Measurements from ENCODE around the gene AFF3.
"Not testable (repeated sequence)": the region's sequence is repeated elsewhere in the genome, so short reads cannot be mapped to it uniquely, and the experiment has no call there.

Gene AFF3

DNA sequence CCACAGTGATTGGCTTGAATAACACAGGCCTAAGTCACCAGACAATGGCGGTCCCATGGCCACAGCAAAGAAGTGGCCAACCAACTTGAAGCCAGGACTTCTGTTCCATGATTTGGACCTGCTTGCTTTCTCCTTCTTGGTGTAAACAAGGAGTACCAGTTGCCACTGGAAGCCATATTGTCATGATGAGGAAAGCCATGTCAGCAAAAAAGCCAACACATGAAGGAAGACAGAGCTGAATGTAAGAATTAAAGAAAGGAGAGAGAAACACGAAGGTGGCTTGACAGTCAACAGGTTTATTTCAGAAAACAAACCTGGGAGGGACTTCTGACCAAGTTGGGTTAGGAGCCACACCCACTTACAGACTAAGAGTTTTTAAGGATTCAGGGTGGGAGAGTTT, 620.2 kb downstream of the AFF3 start:
- DNase-seq (ENCODE audit: low read depth) = no peak

DNA sequence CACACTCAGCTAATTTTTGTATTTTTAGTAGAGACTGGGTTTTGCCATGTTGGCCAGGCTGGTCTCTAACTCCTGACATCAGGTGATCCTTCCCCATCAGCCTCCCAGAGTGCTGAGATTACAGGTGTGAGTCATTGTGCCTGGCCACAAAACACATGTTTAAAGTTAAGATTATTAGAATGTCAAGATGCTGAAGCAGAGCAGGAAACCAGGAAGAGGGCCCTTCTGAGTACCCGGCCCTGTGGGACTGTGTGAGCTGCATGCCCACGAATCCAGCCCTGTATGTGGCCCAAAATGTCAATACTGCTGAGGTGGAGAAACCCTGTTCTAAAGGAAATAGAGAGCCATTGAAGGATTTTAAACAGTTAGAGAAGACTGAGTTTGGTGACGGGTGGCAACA, 621.6 kb downstream of the AFF3 start:
- no peak for DNase-seq (ENCODE audit: low read depth)

DNA sequence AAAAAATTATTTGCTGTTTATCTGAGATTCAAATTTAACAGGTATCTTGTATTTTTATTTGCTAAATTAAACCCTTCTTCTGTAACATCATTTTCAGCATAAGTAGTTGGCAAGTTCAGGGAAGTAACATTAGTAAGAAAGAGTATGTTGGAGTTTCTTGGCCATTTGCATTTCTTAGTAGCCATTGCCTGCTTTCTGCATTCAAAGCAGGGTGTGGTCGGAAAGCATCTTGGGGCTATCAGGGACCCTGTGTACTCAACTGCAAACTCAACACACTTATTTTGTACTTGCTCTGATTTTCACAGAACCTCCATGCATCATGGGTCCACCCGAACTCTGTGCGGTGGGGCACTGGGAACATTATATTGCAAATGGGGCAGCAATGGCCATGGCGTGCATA, 622.2 kb downstream of the AFF3 start:
- DNase-seq (ENCODE audit: low read depth) = no peak

DNA sequence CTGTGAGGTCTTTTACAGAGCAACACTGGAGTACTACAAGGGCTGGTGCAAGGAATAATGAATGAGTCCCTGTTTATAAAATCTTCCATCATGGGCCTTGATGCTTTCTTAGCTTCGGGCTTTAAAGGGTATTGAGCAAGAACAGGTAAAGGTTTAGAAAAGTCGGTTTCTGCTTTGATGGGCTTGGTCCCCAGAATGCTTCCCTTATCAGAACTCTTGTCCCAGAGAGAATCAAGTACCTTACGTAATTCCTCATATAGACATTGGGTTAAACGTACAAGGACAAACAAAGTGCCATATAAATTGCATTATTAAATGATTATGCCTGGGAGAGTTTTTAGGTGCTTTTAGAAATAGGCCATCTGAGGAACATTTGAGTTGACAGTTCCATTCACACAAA, 628.0 kb downstream of the AFF3 start:
- DNase-seq (ENCODE audit: low read depth) = no peak

DNA sequence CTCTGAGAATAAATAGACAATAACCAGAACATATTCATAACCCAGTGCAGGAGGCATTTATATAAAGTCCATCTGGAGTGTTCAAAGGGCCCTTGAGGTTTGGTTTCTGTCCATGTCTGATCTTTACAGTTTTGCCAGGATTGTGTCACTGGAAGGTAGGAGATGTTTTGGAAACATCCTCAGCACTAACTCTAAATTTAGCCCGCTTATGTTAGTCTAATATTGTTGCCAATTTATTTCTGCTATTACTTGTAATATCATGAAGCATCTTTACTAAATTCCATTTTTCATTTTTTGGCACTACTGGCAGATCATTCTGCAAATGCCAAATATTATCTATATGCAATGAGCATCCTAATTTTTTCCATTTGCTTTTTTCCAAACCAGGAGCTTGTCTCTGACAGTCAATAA, 630.2 kb downstream of the AFF3 start:
- no peak for DNase-seq (ENCODE audit: low read depth)

DNA sequence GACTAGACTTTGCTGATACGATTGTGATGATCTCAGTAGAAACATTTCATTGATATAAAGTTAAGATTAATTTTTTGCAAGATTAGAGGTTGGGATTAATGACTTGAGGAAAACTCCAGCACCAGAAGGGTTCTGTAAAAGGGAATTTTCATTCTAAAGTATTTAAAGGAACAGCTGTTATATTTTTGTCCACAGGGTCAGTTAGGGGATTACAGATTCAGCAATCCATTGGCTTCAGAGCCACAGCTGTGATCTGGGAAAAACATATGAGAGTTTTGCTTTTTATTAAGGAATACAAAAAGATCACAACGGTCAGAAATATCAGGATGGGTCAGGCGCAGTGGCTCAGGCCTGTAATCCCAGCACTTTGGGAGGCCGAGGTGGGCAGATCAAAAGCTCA, 633.0 kb downstream of the AFF3 start:
- no peak for DNase-seq (ENCODE audit: low read depth)

DNA sequence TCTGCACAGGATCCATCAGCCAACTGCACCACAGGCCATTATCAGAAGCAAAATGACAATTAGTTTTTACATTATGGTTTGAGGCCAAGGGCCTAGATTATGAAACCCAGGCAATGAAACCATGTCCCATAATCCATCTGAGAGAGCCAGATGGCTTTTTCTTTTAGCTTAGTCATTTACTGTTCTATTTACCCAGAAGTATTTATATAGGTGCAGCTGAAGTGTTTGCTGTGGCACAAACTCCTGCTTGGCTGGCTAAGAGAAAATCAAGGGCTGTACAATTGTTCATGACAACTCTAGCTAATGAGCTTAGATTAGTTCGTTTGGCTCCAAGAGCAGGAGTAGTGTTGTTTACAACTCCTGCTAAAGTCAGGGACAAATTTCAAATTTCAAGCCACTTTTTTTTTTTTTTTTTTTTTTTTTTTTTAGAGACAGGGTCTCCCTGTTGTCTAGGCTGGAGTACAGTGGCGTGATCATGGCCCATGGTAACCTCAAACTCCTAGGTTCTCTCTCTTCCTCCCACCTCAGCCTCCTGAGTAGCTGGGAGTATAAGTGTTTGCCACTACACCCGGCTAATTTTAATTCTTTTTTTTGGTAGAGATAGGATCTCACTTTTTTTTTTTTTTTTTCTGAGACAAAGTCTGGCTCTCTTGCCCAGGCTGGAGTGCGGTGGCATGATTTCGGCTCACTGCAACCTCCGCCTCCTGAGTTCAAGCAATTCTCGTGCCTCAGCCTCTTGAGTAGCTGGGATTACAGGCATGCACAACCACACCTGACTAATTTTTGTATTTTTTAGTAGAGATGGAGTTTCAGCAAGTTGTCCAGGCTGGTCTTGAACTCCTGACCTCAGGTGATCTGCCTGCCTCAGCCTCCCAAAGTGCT, 634.2 kb downstream of the AFF3 start:
- DNase-seq (ENCODE audit: low read depth) = no peak

DNA sequence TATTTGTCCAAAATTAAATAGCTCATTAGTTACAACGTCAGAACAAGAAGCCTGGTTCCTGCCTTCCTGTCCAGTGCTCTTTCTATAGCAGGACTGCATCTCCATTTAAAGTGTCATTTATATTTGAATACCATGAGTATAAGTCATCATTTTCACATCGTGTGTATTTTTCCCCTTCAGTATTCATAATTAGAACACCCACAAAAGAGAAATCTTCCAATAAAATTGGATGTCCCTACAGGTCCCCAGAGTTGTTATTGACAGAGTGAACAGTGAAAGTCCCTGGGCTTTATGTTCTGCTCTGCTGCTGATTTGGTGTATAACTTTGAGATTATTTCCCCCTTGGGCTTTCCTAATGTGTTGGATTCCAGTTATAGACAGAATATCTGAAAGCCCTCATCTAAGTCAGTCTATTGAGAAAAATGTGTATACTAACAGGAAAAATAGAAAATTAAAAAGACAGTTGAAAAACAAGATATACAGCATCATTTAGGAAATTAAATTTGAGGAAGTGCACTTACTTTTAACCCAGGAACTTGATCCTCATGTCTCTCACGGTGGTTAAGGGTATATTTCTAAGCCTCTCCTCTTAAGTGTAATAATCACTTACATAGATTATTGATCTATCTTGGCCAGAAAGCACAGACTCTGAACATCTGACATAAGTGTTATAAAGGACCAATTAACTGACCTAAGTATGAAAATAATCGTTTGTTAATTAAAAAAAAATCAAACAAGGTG, 637.4 kb downstream of the AFF3 start:
- DNase-seq (ENCODE audit: low read depth) = no peak

DNA sequence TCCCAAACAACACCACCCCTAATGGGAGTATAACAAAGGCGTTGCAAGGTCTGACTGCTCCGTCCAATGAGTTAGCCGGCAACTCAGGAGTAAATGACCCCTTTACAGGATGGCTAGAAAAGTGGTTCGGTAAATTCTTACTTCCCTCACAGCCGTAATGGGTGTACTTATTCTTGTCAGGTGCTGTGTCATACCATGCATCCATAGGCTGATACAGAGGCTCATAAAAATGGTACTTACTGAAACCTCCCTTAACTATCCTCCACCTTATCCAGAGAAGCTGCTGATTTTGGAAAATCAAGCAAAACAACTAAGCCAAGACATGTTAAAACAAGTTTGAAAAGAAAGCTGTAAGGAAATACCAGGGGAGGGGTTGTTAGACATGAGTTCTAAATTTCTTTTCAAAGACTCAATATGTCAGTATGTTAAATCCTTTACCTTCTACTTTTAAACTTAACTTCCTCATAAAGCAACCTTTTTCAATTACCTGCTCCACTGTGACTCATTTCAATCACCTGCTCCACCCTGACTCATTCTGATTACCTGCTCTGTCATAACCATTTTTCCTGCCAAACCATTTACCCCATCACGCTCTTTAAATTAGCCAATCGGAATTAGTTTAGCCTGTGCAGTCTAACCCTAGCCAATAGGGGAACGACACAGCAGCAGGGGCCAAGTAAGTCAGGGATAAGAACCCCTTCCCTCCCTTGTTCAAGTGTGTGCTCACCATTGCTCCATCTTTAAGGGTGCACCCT, 638.6 kb downstream of the AFF3 start:
- not testable (repeated sequence) for DNase-seq (ENCODE audit: low read depth)

DNA sequence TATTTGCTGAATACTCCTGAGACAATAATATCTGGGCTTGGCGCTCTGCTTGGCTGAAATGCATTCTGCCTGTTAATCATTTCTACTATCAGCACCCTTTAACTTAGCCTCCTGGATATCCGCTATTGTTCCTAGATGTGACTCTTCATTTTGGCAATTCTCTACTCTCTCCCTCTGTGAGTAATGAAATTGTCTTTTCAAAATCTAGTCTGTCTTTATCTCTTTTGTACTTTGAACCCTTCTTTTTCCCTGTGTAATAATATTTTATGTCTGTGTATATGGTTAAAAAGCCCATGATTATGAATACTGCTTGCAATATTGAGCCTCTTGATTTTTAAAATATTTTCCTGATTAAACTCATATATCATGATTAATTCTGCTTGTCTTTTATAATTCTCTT, 646.4 kb downstream of the AFF3 start:
- DNase-seq (ENCODE audit: low read depth) = no peak

Measured in stimulated activated CD8-positive, alpha-beta memory T cell treated with anti-CD3 and anti-CD28 coated beads, Interleukin-12 subunit alpha, Interleukin-12 subunit beta, amount 100 ng/mL, for 4 hours (primary cell).